Body of pancreas (tissue), 4 donors: ENCODE data around the gene BEX4. TPM values are rescaled to one million over a fixed set of nuclear protein-coding genes. Genes with fewer than 3 reads are reported as not detected.
A peak's percentile ranks its signal among the peaks of the same experiment; 100 is the strongest.

ENCODE experiments used
- ATAC-seq: fragments of 150-250 bp; one replicate; pipeline ENCODE4 v1.9.1; 2016
- DNase-seq, 4 donors: peaks; one replicate each; pipeline ENCODE4 v3.0.0-alpha.2; 2019
- H3K27ac ChIP-seq, 4 donors: fragments of 200-600 bp; sonication (generic); 1 replicate in 3 of 4; 2 replicates in 1 of 4; pipeline versions ENCODE4 v1.5.1 to v1.6.1; 2016 to 2019; ENCODE audit warnings: mild to moderate bottlenecking in 1 of 4, mixed read lengths in 1 of 4, moderate library complexity in 1 of 4
- H3K27me3 ChIP-seq, 2 donors: fragments of 200-600 bp; sonication (generic); one replicate each; pipeline ENCODE4 v1.6.0; 2016; ENCODE audit warnings: mild to moderate bottlenecking in 1 of 2
- H3K36me3 ChIP-seq, 2 donors: fragments of 200-600 bp; sonication (generic); replicated peaks in 1 of 2; 2 replicates each; pipeline ENCODE4 v1.5.1; 2016; ENCODE audit warnings: low read depth in 2 of 2; ENCODE audit not compliant: insufficient read depth in 1 of 2
- H3K4me1 ChIP-seq: fragments of 200-600 bp; sonication (generic); one replicate; pipeline ENCODE4 v1.6.0; 2016
- H3K4me3 ChIP-seq, 2 donors: fragments of 200-600 bp; sonication (generic); 1 replicate in 1 of 2; 2 replicates in 1 of 2; pipeline ENCODE4 v1.5.1; 2016 to 2019
- H3K9me3 ChIP-seq, 3 donors: fragments of 200-600 bp; sonication (generic); 1 replicate in 2 of 3; 2 replicates in 1 of 3; pipeline ENCODE4 v1.5.1; 2016
- CTCF ChIP-seq, 7 experiments: fragments of 450-650 bp in 4 of 7; fragments of 200-600 bp in 3 of 7; sonication (generic) in 3 of 7; IDR thresholded peaks; one replicate each; pipeline ENCODE4 v1.5.1; 2016 to 2019; ENCODE audit warnings: antibody characterized with exemption in 7 of 7
- POLR2A ChIP-seq, 3 donors: fragments of 450-650 bp; IDR thresholded peaks; one replicate each; pipeline ENCODE4 v1.6.1; 2016; ENCODE audit warnings: antibody characterized with exemption in 3 of 3, mild to moderate bottlenecking in 2 of 3
- WGBS, 2 donors: methylation state at CpG; one replicate each; pipeline ENCODE4 v1.1.5; 2017; 5-methylcytosine and 5-hydroxymethylcytosine counted together
- intact Hi-C: fragments of 100-400 bp; cut with DNase I; formaldehyde crosslinking; loops from one replicate; pipeline ENCODE4 v1.15.1; 2023
- total RNA-seq, 2 donors: library from RNA; depleted of rRNA; stranded (reverse); fragments of >200 nt; gene quantifications; one replicate each; pipeline ENCODE4 v1.1.0, GENCODE V29; 2016

The BEX4 gene
- total RNA-seq, 2 donors from 2014 or later = 7.9 to 14.8 TPM

- Histone ChIP-seq H3K4me3 (no peak overlapping the region), H3K27me3 (no peaks in the 10 kb centered on the region), H3K36me3 (no peaks in the 10 kb centered on the region), H3K27ac (no peak overlapping the region), H3K9me3 (no peaks in the 10 kb centered on the region), H3K4me1 (no peaks in the 10 kb centered on the region)
- ATAC-seq (no peak), DNase-seq (no peak)
- 18 to 51% methylated on average over 2 to 3 of the region's 3 CpGs for WGBS, 2 donors
- intact Hi-C loops = no loop called here
- TF ChIP-seq CTCF (IDR thresholded peaks at IDR 0.05) (no peak), POLR2A (IDR thresholded peaks at IDR 0.05) (no peak)
These were observed 13.9 kb upstream of the BEX4 start for GRCh38 chrX:103201041-103201440.

- Histone ChIP-seq H3K27ac (no peak overlapping the region), H3K4me1 (no peaks in the 10 kb centered on the region), H3K4me3 (no peak overlapping the region), H3K27me3 (no peaks in the 10 kb centered on the region), H3K36me3 (no peaks in the 10 kb centered on the region), H3K9me3 (no peaks in the 10 kb centered on the region)
- no peak for ATAC-seq
- WGBS, 2 donors = 50 to 65% methylated on average over 5 of the region's 5 CpGs
- intact Hi-C loops = no loop called here
- DNase-seq = no peak
- TF ChIP-seq CTCF (IDR thresholded peaks at IDR 0.05) (no peak), POLR2A (IDR thresholded peaks at IDR 0.05) (no peak)
These were observed 4.9 kb upstream of the BEX4 start for GRCh38 chrX:103210056-103210455.

- Histone ChIP-seq H3K36me3 (no peaks in the 10 kb centered on the region), H3K4me3 (no peak overlapping the region), H3K27me3 (no peaks in the 10 kb centered on the region), H3K4me1 (no peaks in the 10 kb centered on the region), H3K27ac (no peak overlapping the region), H3K9me3 (no peaks in the 10 kb centered on the region)
- 24 to 28% methylated on average over 6 to 7 of the region's 7 CpGs for WGBS, 2 donors
- DNase-seq (peak; percentile 40 to 61 (median 45)), ATAC-seq (no peak)
- TF ChIP-seq CTCF (IDR thresholded peaks at IDR 0.05) (peak in 6 of 7 experiments; percentile 18 to 47 (median 40)), POLR2A (IDR thresholded peaks at IDR 0.05) (no peak)
- intact Hi-C loops = no loop called here
These were observed 3.7 kb upstream of the BEX4 start for GRCh38 chrX:103211012-103211715.

- no peak for DNase-seq
- no peak overlapping the region for H3K27ac ChIP-seq
- no peak for TF ChIP-seq POLR2A (IDR thresholded peaks at IDR 0.05)
- TF ChIP-seq CTCF (IDR thresholded peaks at IDR 0.05) = no peak
- H3K4me1 ChIP-seq = no peaks in the 10 kb centered on the region
- no peak for ATAC-seq
- no peak overlapping the region for H3K4me3 ChIP-seq
- H3K27me3 ChIP-seq = no peaks in the 10 kb centered on the region
- intact Hi-C loops = no loop called here
- H3K36me3 ChIP-seq = no peaks in the 10 kb centered on the region
- H3K9me3 ChIP-seq = no peaks in the 10 kb centered on the region
- WGBS, 2 donors = 75% methylated on average over 4 to 7 of the region's 8 CpGs
These were observed 2.0 kb upstream of the BEX4 start for GRCh38 chrX:103212749-103213457.
